Activated T-cell treated with anti-CD3 and anti-CD28 coated beads, Interleukin-2, amount 50 U/mL, for 4 hours (primary cell): ENCODE data around the gene STMND1. TPM values are rescaled to one million over a fixed set of nuclear protein-coding genes. Genes with fewer than 3 reads are reported as not detected.

Experiments
- ATAC-seq, 2 donors: fragments of 200-7000 bp; cut with Tn5 transposase; one replicate each; pipeline ENCODE4 v1.10.0; 2021
- DNase-seq: peaks from one replicate; pipeline ENCODE4 v3.0.0-alpha.2; 2020
- H3K27me3 Mint-ChIP-seq: one replicate; pipeline ENCODE4 v1.8.0; 2021; ENCODE audit warnings: low read depth, mixed read lengths
- H3K36me3 Mint-ChIP-seq: one replicate; pipeline ENCODE4 v1.8.0; 2022; ENCODE audit warnings: mixed read lengths; ENCODE audit not compliant: insufficient read depth
- H3K4me1 Mint-ChIP-seq: one replicate; pipeline ENCODE4 v1.8.0; 2021; ENCODE audit warnings: low read depth, mixed read lengths
- H3K4me3 Mint-ChIP-seq: one replicate; pipeline ENCODE4 v1.8.0; 2021; ENCODE audit warnings: mild to moderate bottlenecking, moderate library complexity, mixed read lengths
- H3K9me3 Mint-ChIP-seq: one replicate; pipeline ENCODE4 v1.8.0; 2021; ENCODE audit warnings: mixed read lengths
- total RNA-seq, 3 donors: library from RNA; stranded (reverse); gene quantifications; one replicate each; pipeline ENCODE4 v1.2.1, GENCODE V29; 2021

The STMND1 gene
- total RNA-seq, 3 donors from 2014 or later, result not detected

- no peak for ATAC-seq
These were observed 57.4 kb downstream of the STMND1 start for GRCh38 chr6:17159240-17159639.

GRCh38 chr6:17161076-17161475 is 59.2 kb downstream of the STMND1 start:
- ATAC-seq (no peak), DNase-seq (no peak)
- H3K4me3 Mint-ChIP-seq, result no peak overlapping the region
- peaks cover 2% of the 10 kb centered on the region for H3K36me3 Mint-ChIP-seq
- peaks cover 26% of the 10 kb centered on the region for H3K27me3 Mint-ChIP-seq
- no peaks in the 10 kb centered on the region for H3K9me3 Mint-ChIP-seq
- H3K4me1 Mint-ChIP-seq, result no peaks in the 10 kb centered on the region

More at GRCh38 chr6:17159240-17159639, 57.4 kb downstream of the STMND1 start:
- H3K4me3 Mint-ChIP-seq, result no peak overlapping the region
- peaks cover 28% of the 10 kb centered on the region for H3K27me3 Mint-ChIP-seq
- H3K36me3 Mint-ChIP-seq, result peaks cover 2% of the 10 kb centered on the region
- H3K4me1 Mint-ChIP-seq, result no peaks in the 10 kb centered on the region
- H3K9me3 Mint-ChIP-seq, result no peaks in the 10 kb centered on the region
- no peak for DNase-seq

DNA sequence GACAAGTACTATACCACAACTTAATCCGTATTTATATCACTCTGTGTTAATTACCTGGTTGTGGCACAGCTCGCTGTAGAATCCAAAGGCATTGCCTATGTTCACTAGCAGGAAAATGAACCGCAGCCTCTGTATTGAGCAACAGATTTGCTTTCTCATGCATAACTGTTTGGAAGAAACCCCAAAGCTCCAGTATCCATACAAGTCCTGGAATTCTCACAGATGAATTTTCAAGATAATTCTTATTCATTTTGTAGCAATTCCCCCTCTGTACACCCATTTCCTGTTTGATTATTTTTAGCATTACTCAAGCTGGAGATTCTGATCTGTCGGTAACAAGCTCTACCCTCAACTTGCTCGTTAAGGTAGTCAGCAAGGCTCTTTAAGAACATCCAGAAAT is 63.5 kb downstream of the STMND1 start:
- Mint-ChIP-seq H3K27me3 (peaks cover 20% of the 10 kb centered on the region), H3K9me3 (no peaks in the 10 kb centered on the region), H3K36me3 (peaks cover 2% of the 10 kb centered on the region), H3K4me1 (no peaks in the 10 kb centered on the region), H3K4me3 (no peak overlapping the region)
- ATAC-seq, result no peak
- DNase-seq, result no peak

- Mint-ChIP-seq H3K4me1 (no peaks in the 10 kb centered on the region), H3K4me3 (no peak overlapping the region), H3K36me3 (no peaks in the 10 kb centered on the region), H3K27me3 (peaks cover 7% of the 10 kb centered on the region), H3K9me3 (no peaks in the 10 kb centered on the region)
- no peak for ATAC-seq
- DNase-seq, result no peak
These were observed 65.6 kb downstream of the STMND1 start for GRCh38 chr6:17167327-17167979.

DNA sequence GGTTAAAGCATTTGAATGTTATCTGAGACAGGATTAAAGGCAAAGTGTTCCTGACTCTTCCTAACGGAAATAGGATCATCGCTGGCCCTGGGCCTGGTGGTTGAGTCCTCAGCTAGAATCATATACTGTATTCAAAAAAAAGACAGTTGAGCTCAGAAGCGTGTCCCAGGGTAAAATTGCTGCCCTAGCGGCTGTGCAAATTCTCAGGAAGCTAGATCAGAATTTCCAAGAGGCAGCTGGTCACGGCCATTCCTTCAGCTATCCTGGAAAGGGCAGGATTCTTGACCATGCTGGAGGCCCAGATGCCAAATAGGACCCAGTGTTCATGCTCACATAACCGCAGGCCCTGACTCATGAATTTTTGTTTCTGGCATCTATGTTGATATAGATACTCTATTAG is 67.4 kb downstream of the STMND1 start:
- DNase-seq, result no peak
- no peak overlapping the region for H3K4me3 Mint-ChIP-seq
- no peaks in the 10 kb centered on the region for H3K4me1 Mint-ChIP-seq
- no peak for ATAC-seq
- peaks cover 7% of the 10 kb centered on the region for H3K27me3 Mint-ChIP-seq
- no peaks in the 10 kb centered on the region for H3K36me3 Mint-ChIP-seq
- H3K9me3 Mint-ChIP-seq, result no peaks in the 10 kb centered on the region

GRCh38 chr6:17169711-17170110 is 67.9 kb downstream of the STMND1 start:
- Mint-ChIP-seq H3K4me3 (no peak overlapping the region), H3K4me1 (no peaks in the 10 kb centered on the region)

GRCh38 chr6:17172836-17173470 is 71.1 kb downstream of the STMND1 start:
- H3K4me3 Mint-ChIP-seq, result no peak overlapping the region
- no peaks in the 10 kb centered on the region for H3K4me1 Mint-ChIP-seq
- DNase-seq, result no peak
- no peak for ATAC-seq
- no peaks in the 10 kb centered on the region for H3K9me3 Mint-ChIP-seq
- H3K27me3 Mint-ChIP-seq, result peaks cover 5% of the 10 kb centered on the region
- no peaks in the 10 kb centered on the region for H3K36me3 Mint-ChIP-seq

More at GRCh38 chr6:17169711-17170110, 67.9 kb downstream of the STMND1 start:
- peaks cover 7% of the 10 kb centered on the region for H3K27me3 Mint-ChIP-seq
- ATAC-seq, result no peak
- no peaks in the 10 kb centered on the region for H3K36me3 Mint-ChIP-seq
- H3K9me3 Mint-ChIP-seq, result no peaks in the 10 kb centered on the region
- DNase-seq, result no peak

GRCh38 chr6:17178326-17178725 is 76.5 kb downstream of the STMND1 start:
- H3K27me3 Mint-ChIP-seq, result peaks cover 5% of the 10 kb centered on the region
- no peaks in the 10 kb centered on the region for H3K4me1 Mint-ChIP-seq
- H3K4me3 Mint-ChIP-seq, result no peak overlapping the region
- H3K9me3 Mint-ChIP-seq, result no peaks in the 10 kb centered on the region
- no peaks in the 10 kb centered on the region for H3K36me3 Mint-ChIP-seq
- DNase-seq (no peak), ATAC-seq (no peak)

GRCh38 chr6:17178754-17179529 is 77.1 kb downstream of the STMND1 start:
- ATAC-seq (no peak), DNase-seq (no peak)
- H3K9me3 Mint-ChIP-seq, result no peaks in the 10 kb centered on the region
- no peaks in the 10 kb centered on the region for H3K36me3 Mint-ChIP-seq
- H3K27me3 Mint-ChIP-seq, result peaks cover 2% of the 10 kb centered on the region
- H3K4me3 Mint-ChIP-seq, result no peak overlapping the region
- no peaks in the 10 kb centered on the region for H3K4me1 Mint-ChIP-seq

GRCh38 chr6:17179530-17180073 is 77.8 kb downstream of the STMND1 start:
- no peaks in the 10 kb centered on the region for H3K4me1 Mint-ChIP-seq
- no peaks in the 10 kb centered on the region for H3K9me3 Mint-ChIP-seq
- DNase-seq (no peak), ATAC-seq (no peak)
- no peak overlapping the region for H3K4me3 Mint-ChIP-seq
- H3K27me3 Mint-ChIP-seq, result peaks cover 5% of the 10 kb centered on the region
- H3K36me3 Mint-ChIP-seq, result no peaks in the 10 kb centered on the region

Other genes starting within 250 kb of the STMND1 start
- gene RBM24, start 179.3 kb downstream of the STMND1 start, total RNA-seq, result not detected